H1 (cell line): Measurements from ENCODE around the gene RIMS3. TPM values are rescaled to one million over a fixed set of nuclear protein-coding genes. Genes with fewer than 3 reads are reported as not detected.

Source experiments
- CTCF ChIA-PET: fragments of 300-600 bp; sonication (Branson Sonifier 250); formaldehyde crosslinking; loops from one replicate; lab custom pipeline; 2021; ENCODE audit not compliant: partially characterized antibody; lab: Charles Lee
- POLR2A ChIA-PET: fragments of 300-600 bp; sonication (Branson Sonifier 250); formaldehyde crosslinking; loops from one replicate; lab custom pipeline; 2021; ENCODE audit warnings: inconsistent platforms; ENCODE audit not compliant: partially characterized antibody; lab: Charles Lee
- DNase-seq, 2 experiments: peaks; one replicate each; pipeline versions ENCODE4 v3.0.0 to v3.0.0-alpha.2; 2010 to 2022; ENCODE audit warnings: low spot score in 2 of 2, low read depth in 1 of 2, mixed read lengths in 1 of 2
- FAIRE-seq: peaks from 2 replicates; lab custom pipeline; 2011; peaks lifted over from hg19 to GRCh38; lab: Jason Lieb, UNC
- H2AFZ ChIP-seq: 2 replicates; pipeline ENCODE4 v1.8.1; 2012; ENCODE audit warnings: low read length, inconsistent platforms
- H2AK5ac ChIP-seq: 2 replicates; pipeline ENCODE4 v1.6.1; 2013; ENCODE audit warnings: low read depth, low read length
- H2BK120ac ChIP-seq: replicated peaks from 2 replicates; pipeline ENCODE3; 2013; ENCODE audit warnings: low read depth, low read length, inconsistent platforms
- H2BK12ac ChIP-seq: 2 replicates; pipeline ENCODE4 v1.6.1; 2013; ENCODE audit warnings: low read depth, low read length
- H2BK15ac ChIP-seq: 2 replicates; pipeline ENCODE4 v1.6.1; 2013; ENCODE audit warnings: low read length
- H2BK20ac ChIP-seq: 2 replicates; pipeline ENCODE4 v1.6.1; 2013; ENCODE audit warnings: low read length
- H2BK5ac ChIP-seq: 2 replicates; pipeline ENCODE4 v1.6.1; 2013; ENCODE audit warnings: low read depth, low read length
- H3K14ac ChIP-seq: 2 replicates; pipeline ENCODE4 v1.6.1; 2013; ENCODE audit warnings: inconsistent platforms; ENCODE audit not compliant: insufficient read length
- H3K18ac ChIP-seq: 2 replicates; pipeline ENCODE4 v1.6.1; 2013; ENCODE audit warnings: low read length; ENCODE audit errors: extremely low read depth
- H3K23ac ChIP-seq: 2 replicates; pipeline ENCODE4 v1.6.1; 2013; ENCODE audit warnings: inconsistent platforms; ENCODE audit not compliant: insufficient read length
- H3K23me2 ChIP-seq: 2 replicates; pipeline ENCODE4 v1.6.1; 2013; ENCODE audit warnings: low read depth, low read length
- H3K27ac ChIP-seq: 2 replicates; pipeline ENCODE4 v1.6.1; 2011; ENCODE audit warnings: low read depth, low read length, inconsistent platforms
- H3K27me3 ChIP-seq, 4 experiments: replicated peaks in 1 of 4; 1 replicate in 1 of 4; 2 replicates in 3 of 4; pipeline versions ENCODE4 v1.6.1 to v1.8.1; 2011 to 2013; ENCODE audit warnings: low read length in 3 of 4, mild to moderate bottlenecking in 3 of 4, inconsistent platforms in 2 of 4, mixed read lengths in 2 of 4, moderate library complexity in 1 of 4; ENCODE audit not compliant: control insufficient read depth in 3 of 4, insufficient read depth in 3 of 4; ENCODE audit errors: extremely low read depth in 1 of 4
- H3K36me3 ChIP-seq, 4 experiments: 2 replicates each; pipeline versions ENCODE4 v1.6.1 to v1.8.1; 2011 to 2013; ENCODE audit warnings: mild to moderate bottlenecking in 4 of 4, low read length in 3 of 4, moderate library complexity in 2 of 4, control low read depth in 1 of 4, inconsistent platforms in 1 of 4; ENCODE audit not compliant: insufficient read depth in 4 of 4, control insufficient read depth in 2 of 4
- H3K4ac ChIP-seq: replicated peaks from 2 replicates; pipeline ENCODE3; 2013; ENCODE audit warnings: low read length, low read depth, mixed read lengths, inconsistent platforms; ENCODE audit not compliant: insufficient read length
- H3K4me1 ChIP-seq, 4 experiments: replicated peaks in 1 of 4; 1 replicate in 1 of 4; 2 replicates in 3 of 4; pipeline versions ENCODE4 v1.6.1 to v1.8.1; 2011 to 2013; ENCODE audit warnings: low read length in 3 of 4, inconsistent platforms in 2 of 4, mixed read lengths in 1 of 4; ENCODE audit not compliant: insufficient read depth in 4 of 4, control insufficient read depth in 3 of 4
- H3K4me2 ChIP-seq, 2 experiments: 2 replicates each; pipeline versions ENCODE4 v1.6.1 to v1.8.1; 2011 to 2013; ENCODE audit warnings: low read depth in 2 of 2, low read length in 2 of 2, control low read depth in 1 of 2, inconsistent platforms in 1 of 2, mild to moderate bottlenecking in 1 of 2; ENCODE audit not compliant: insufficient read depth in 1 of 2
- H3K4me3 ChIP-seq, 4 experiments: fragments of 200-600, 300-600 bp in 1 of 4; sonication (generic), shearing (Covaris generic), sonication (Bioruptor Twin) in 1 of 4; 2 replicates each; pipeline versions ENCODE4 v1.5.1 to v1.8.1; 2011 to 2016; ENCODE audit warnings: low read length in 4 of 4, low read depth in 3 of 4, control low read depth in 2 of 4, inconsistent platforms in 2 of 4, mild to moderate bottlenecking in 2 of 4, mixed read lengths in 1 of 4, moderate library complexity in 1 of 4; ENCODE audit not compliant: insufficient read depth in 2 of 4; ENCODE audit errors: extremely low read depth in 1 of 4
- H3K56ac ChIP-seq: replicated peaks from 2 replicates; pipeline ENCODE3; 2013; ENCODE audit warnings: low read depth, mild to moderate bottlenecking, mixed read lengths, low read length, inconsistent platforms; ENCODE audit not compliant: insufficient read length
- H3K79me1 ChIP-seq: 2 replicates; pipeline ENCODE4 v1.6.1; 2013; ENCODE audit warnings: low read depth, low read length, control low read depth
- H3K79me2 ChIP-seq, 2 experiments: 2 replicates each; pipeline versions ENCODE4 v1.6.1 to v1.8.1; 2012 to 2013; ENCODE audit warnings: low read length in 2 of 2, mild to moderate bottlenecking in 2 of 2, inconsistent platforms in 1 of 2; ENCODE audit not compliant: insufficient read depth in 2 of 2, control insufficient read depth in 1 of 2
- H3K9ac ChIP-seq, 4 experiments: replicated peaks in 1 of 4; 1 replicate in 1 of 4; 2 replicates in 3 of 4; pipeline versions ENCODE4 v1.6.1 to v1.8.1; 2011 to 2013; ENCODE audit warnings: low read depth in 3 of 4, low read length in 3 of 4, control low read depth in 2 of 4, mild to moderate bottlenecking in 2 of 4, moderate library complexity in 2 of 4, inconsistent platforms in 1 of 4; ENCODE audit errors: extremely low read depth in 1 of 4
- H3K9me3 ChIP-seq, 2 experiments: 2 replicates each; pipeline versions ENCODE4 v1.6.1 to v1.8.1; 2012 to 2013; ENCODE audit warnings: mild to moderate bottlenecking in 2 of 2, moderate library complexity in 2 of 2, control low read depth in 1 of 2, inconsistent platforms in 1 of 2, low read depth in 1 of 2, low read length in 1 of 2, mixed read lengths in 1 of 2; ENCODE audit not compliant: insufficient read depth in 2 of 2
- H4K20me1 ChIP-seq, 2 experiments: replicated peaks in 1 of 2; 2 replicates each; pipeline versions ENCODE3 to v1.8.1; 2011 to 2013; ENCODE audit warnings: inconsistent platforms in 2 of 2, low read length in 2 of 2, mild to moderate bottlenecking in 1 of 2; ENCODE audit not compliant: insufficient read depth in 2 of 2, control insufficient read depth in 1 of 2
- H4K5ac ChIP-seq: 2 replicates; pipeline ENCODE4 v1.6.1; 2013; ENCODE audit warnings: low read length, low read depth, mixed read lengths, inconsistent platforms; ENCODE audit not compliant: insufficient read length
- H4K8ac ChIP-seq: 2 replicates; pipeline ENCODE4 v1.8.0; 2013; ENCODE audit warnings: mild to moderate bottlenecking, moderate library complexity, low read length, inconsistent platforms; ENCODE audit not compliant: insufficient read depth; ENCODE audit errors: extremely low read depth
- H4K91ac ChIP-seq: replicated peaks from 2 replicates; pipeline ENCODE3; 2013; ENCODE audit warnings: low read length, mixed read lengths, inconsistent platforms; ENCODE audit not compliant: insufficient read length
- FOSL1 ChIP-seq: IDR thresholded peaks from 2 replicates; pipeline ENCODE4 v1.6.1; 2011; ENCODE audit warnings: mild to moderate bottlenecking, low read depth, low read length, moderate library complexity; ENCODE audit not compliant: insufficient read depth
- SAP30 ChIP-seq: fragments of 300-600 bp; sonication (generic); IDR thresholded peaks from 2 replicates; pipeline ENCODE4 v1.7.1; 2012; ENCODE audit warnings: low read length, moderate library complexity, mild to moderate bottlenecking, inconsistent platforms; ENCODE audit not compliant: insufficient read depth, insufficient replicate concordance
- WGBS, 2 experiments: shearing (Covaris generic) in 1 of 2; methylation state at CpG; one replicate each; pipeline versions ENCODE4 v1.1.6 to v1.1.7; 2013 to 2015; ENCODE audit warnings: low lambda C conversion rate in 2 of 2, mixed read lengths in 2 of 2, inconsistent platforms in 1 of 2, low coverage in 1 of 2, missing lambda C conversion rate in 1 of 2; ENCODE audit not compliant: insufficient replicate concordance in 2 of 2, insufficient coverage in 1 of 2, insufficient read length in 1 of 2; ENCODE audit errors: extremely low coverage in 1 of 2, missing lambda C conversion rate in 1 of 2; 5-methylcytosine and 5-hydroxymethylcytosine counted together
- polyA plus RNA-seq, 7 experiments: library from polyadenylated mRNA; depleted of rRNA in 3 of 7; stranded (reverse) in 5 of 7; unstranded in 2 of 7; fragments of >200 nt in 5 of 7; fragments of 200-250 nt in 2 of 7; gene quantifications; 1 replicate in 5 of 7; 2 replicates in 1 of 7; 4 replicates in 1 of 7; pipeline versions ENCODE4 v1.2.1 to v1.2.3, GENCODE V29; 2011 to 2013; ENCODE audit warnings: missing spikeins in 2 of 7, mixed read lengths in 2 of 7
- total RNA-seq: library from RNA; stranded (reverse); fragmentation: NEBNext Ultra II Directional; extraction: Animal tissue kit (Norgen Biotek cat#: 25700); gene quantifications from 2 replicates; pipeline ENCODE4 v1.2.1, GENCODE V29; 2021
- TF ChIP-seq, protein P1 (sequence below): IDR thresholded peaks from 2 replicates; pipeline ENCODE4 v1.6.1; 2012; ENCODE audit warnings: inconsistent platforms

RIMS3 gene
- total and polyA plus RNA-seq, 2 of the 8 experiments (the other 6 are each of a cell fraction or from before 2014, with no cell fraction given) = 13.3 to 20.6 TPM

DNA sequence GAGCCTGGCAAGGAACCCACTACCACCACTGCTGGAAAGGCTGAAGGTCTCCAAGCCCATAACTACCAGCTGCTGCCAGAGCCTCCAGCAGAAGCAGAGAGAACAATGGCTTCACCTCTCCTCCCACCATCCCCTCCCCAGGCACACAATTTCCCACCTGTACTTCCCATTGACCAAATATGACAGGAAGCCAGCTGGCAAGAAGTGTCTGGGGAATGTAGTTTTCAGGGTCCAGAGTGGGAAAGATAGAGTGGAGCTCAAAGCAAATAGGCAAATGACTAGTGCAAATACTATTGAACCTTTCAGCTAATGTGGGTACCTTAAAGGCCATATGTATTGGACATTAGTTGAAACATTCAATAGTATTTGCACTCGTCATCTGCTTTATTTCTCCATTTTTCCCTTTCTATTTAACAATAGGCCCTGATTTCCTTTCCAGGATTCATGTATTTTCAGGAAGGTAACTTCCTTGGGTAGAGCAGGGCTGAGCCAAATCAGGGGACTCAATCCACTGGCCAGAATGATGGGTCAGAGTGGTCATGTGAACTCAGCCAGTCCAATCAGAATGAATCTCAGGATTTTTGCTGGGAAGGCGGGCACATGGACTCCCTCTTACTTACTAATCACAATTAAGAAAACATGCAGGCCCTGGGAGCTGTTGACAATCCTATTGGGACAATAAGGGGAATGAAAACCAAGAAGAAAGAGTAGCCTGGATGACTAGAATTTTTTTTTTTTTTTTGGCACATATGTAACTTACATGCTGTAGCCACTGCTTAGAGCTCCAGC, 13.9 kb upstream of the RIMS3 start:
- Histone ChIP-seq H2BK5ac (no peak overlapping the region), H2AFZ (no peak overlapping the region), H4K20me1 (no peaks in the 10 kb centered on the region), H3K9ac (no peak overlapping the region), H3K79me1 (no peaks in the 10 kb centered on the region), H3K23ac (no peak overlapping the region), H2AK5ac (no peak overlapping the region), H2BK20ac (no peak overlapping the region), H3K27ac (no peak overlapping the region), H3K4me2 (no peak overlapping the region), H3K14ac (no peak overlapping the region), H3K23me2 (no peaks in the 10 kb centered on the region), H2BK12ac (no peak overlapping the region), H3K4ac (no peak overlapping the region), H3K18ac (no peak overlapping the region), H4K91ac (no peak overlapping the region), H3K4me1 (no peaks in the 10 kb centered on the region), H3K36me3 (no peaks in the 10 kb centered on the region), H3K79me2 (no peaks in the 10 kb centered on the region), H4K8ac (no peak overlapping the region), H2BK15ac (no peak overlapping the region), H4K5ac (no peak overlapping the region), H3K9me3 (no peaks in the 10 kb centered on the region), H3K4me3 (no peak overlapping the region), H2BK120ac (no peak overlapping the region), H3K27me3 (no peaks in the 10 kb centered on the region), H3K56ac (no peak overlapping the region)
- 92% methylated on average over 2 of the region's 2 CpGs; no CpG with 5 or more reads in 1 of the 2 experiments for WGBS, 2 experiments
- no peak for TF ChIP-seq FOSL1
- TF ChIP-seq SAP30 = no peak
- TF ChIP-seq, protein P1, sequence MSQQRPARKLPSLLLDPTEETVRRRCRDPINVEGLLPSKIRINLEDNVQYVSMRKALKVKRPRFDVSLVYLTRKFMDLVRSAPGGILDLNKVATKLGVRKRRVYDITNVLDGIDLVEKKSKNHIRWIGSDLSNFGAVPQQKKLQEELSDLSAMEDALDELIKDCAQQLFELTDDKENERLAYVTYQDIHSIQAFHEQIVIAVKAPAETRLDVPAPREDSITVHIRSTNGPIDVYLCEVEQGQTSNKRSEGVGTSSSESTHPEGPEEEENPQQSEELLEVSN = peak; percentile 71; the same call in 1 of the 2 replicates
- POLR2A ChIA-PET = interaction anchor here (1.1 to 3.5 kb wide), 6 partner anchors 9 to 31 kb away, joined by 3 to 23 read pairs (median 4); partner anchors contain the start of gene NFYC
- FAIRE-seq (no peak), DNase-seq (no peak)
- CTCF ChIA-PET = interaction anchor here (0.6 to 4.5 kb wide), 7 partner anchors 8 to 1664 kb away, joined by 3 to 28 read pairs (median 5); no protein-coding TSS in a partner anchor
